IMR-90 (cell line): ENCODE data around the gene TLDC2. TPM values are rescaled to one million over a fixed set of nuclear protein-coding genes. Genes with fewer than 3 reads are reported as not detected.

Source experiments
- ATAC-seq: fragments of 200-7000 bp; cut with Tn5 transposase; 2 replicates; pipeline ENCODE4 v1.9.1; 2020; ENCODE audit warnings: low read depth, mild to moderate bottlenecking, moderate library complexity
- BruUV-seq: library from RNA; stranded (reverse); fragments of 400-500 nt; replicated peaks from 2 replicates; lab custom pipeline; 2021; lab: Mats Ljungman, UMichigan
- CTCF ChIA-PET: fragments of 300-600 bp; formaldehyde crosslinking; extraction: SDS; loops from one replicate; lab custom pipeline; 2021; ENCODE audit warnings: antibody characterized with exemption; lab: Yijun Ruan, JAX
- POLR2A ChIA-PET: fragments of 300-600 bp; sonication (Branson Sonifier 250); formaldehyde crosslinking; loops from one replicate; lab custom pipeline; 2022; ENCODE audit warnings: antibody characterized with exemption; ENCODE audit not compliant: unreplicated experiment; lab: Charles Lee
- DNase-seq: peaks from one replicate; pipeline ENCODE4 v3.0.0; 2013
- H2AFZ ChIP-seq: replicated peaks from 2 replicates; pipeline ENCODE3; 2013; ENCODE audit warnings: low read length, mild to moderate bottlenecking; ENCODE audit not compliant: poor library complexity
- H2AK5ac ChIP-seq: 2 replicates; pipeline ENCODE4 v1.6.1; 2013; ENCODE audit warnings: low read depth, low read length, inconsistent platforms
- H2AK9ac ChIP-seq: replicated peaks from 2 replicates; pipeline ENCODE3; 2013; ENCODE audit warnings: mild to moderate bottlenecking, low read depth, low read length, moderate library complexity; ENCODE audit not compliant: poor library complexity
- H2BK120ac ChIP-seq: 2 replicates; pipeline ENCODE4 v1.6.1; 2013; ENCODE audit warnings: low read depth, low read length, inconsistent platforms
- H2BK15ac ChIP-seq: 3 replicates; pipeline ENCODE4 v1.6.1; 2013; ENCODE audit warnings: low read depth, low read length, inconsistent platforms
- H2BK20ac ChIP-seq: 2 replicates; pipeline ENCODE4 v1.6.1; 2013; ENCODE audit warnings: low read depth, mild to moderate bottlenecking, inconsistent platforms, low read length, moderate library complexity
- H2BK5ac ChIP-seq: 2 replicates; pipeline ENCODE4 v1.6.1; 2013; ENCODE audit warnings: mild to moderate bottlenecking, low read depth, low read length, inconsistent platforms; ENCODE audit not compliant: poor library complexity, severe bottlenecking
- H3K14ac ChIP-seq: replicated peaks from 2 replicates; pipeline ENCODE4 v1.6.1; 2013; ENCODE audit warnings: low read depth, low read length, inconsistent platforms
- H3K18ac ChIP-seq: 2 replicates; pipeline ENCODE4 v1.6.1; 2013; ENCODE audit warnings: low read depth, low read length, control low read depth
- H3K23ac ChIP-seq: 2 replicates; pipeline ENCODE4 v1.6.1; 2013; ENCODE audit warnings: low read depth, low read length, inconsistent platforms
- H3K27ac ChIP-seq: 2 replicates; pipeline ENCODE4 v1.5.1; 2013; ENCODE audit warnings: mild to moderate bottlenecking, control low read depth, low read length; ENCODE audit not compliant: insufficient read depth
- H3K27me3 ChIP-seq: 2 replicates; pipeline ENCODE4 v1.6.1; 2013; ENCODE audit warnings: low read length; ENCODE audit not compliant: control insufficient read depth, insufficient read depth
- H3K36me3 ChIP-seq: 2 replicates; pipeline ENCODE4 v1.6.1; 2013; ENCODE audit warnings: low read length, mixed read lengths; ENCODE audit not compliant: control insufficient read depth, insufficient read depth
- H3K4ac ChIP-seq: 2 replicates; pipeline ENCODE4 v1.6.1; 2013; ENCODE audit warnings: low read depth, low read length, inconsistent platforms
- H3K4me1 ChIP-seq: 2 replicates; pipeline ENCODE4 v1.6.1; 2013; ENCODE audit warnings: low read length, mixed read lengths; ENCODE audit not compliant: control insufficient read depth, insufficient read depth
- H3K4me2 ChIP-seq: 2 replicates; pipeline ENCODE4 v1.6.1; 2013; ENCODE audit warnings: low read depth, mild to moderate bottlenecking, control low read depth, low read length, moderate library complexity
- H3K4me3 ChIP-seq: 2 replicates; pipeline ENCODE4 v1.5.1; 2013; ENCODE audit warnings: low read depth, mild to moderate bottlenecking, control low read depth, low read length, moderate library complexity; ENCODE audit not compliant: insufficient read depth
- H3K56ac ChIP-seq: 2 replicates; pipeline ENCODE4 v1.6.1; 2013; ENCODE audit warnings: low read length, inconsistent platforms; ENCODE audit not compliant: insufficient read depth; ENCODE audit errors: extremely low read depth
- H3K79me1 ChIP-seq, 2 experiments: 2 replicates each; pipeline ENCODE4 v1.6.1; 2013; ENCODE audit warnings: low read length in 2 of 2, inconsistent platforms in 1 of 2, low read depth in 1 of 2
- H3K9ac ChIP-seq: 2 replicates; pipeline ENCODE4 v1.6.1; 2013; ENCODE audit warnings: low read depth, low read length, control low read depth
- H3K9me1 ChIP-seq: 2 replicates; pipeline ENCODE4 v1.6.1; 2013; ENCODE audit warnings: low read length, inconsistent platforms; ENCODE audit not compliant: insufficient read depth
- H3K9me3 ChIP-seq: 2 replicates; pipeline ENCODE4 v1.6.1; 2013; ENCODE audit warnings: low read length; ENCODE audit not compliant: control insufficient read depth, insufficient read depth
- H4K20me1 ChIP-seq: 2 replicates; pipeline ENCODE4 v1.6.1; 2013; ENCODE audit warnings: low read length, inconsistent platforms; ENCODE audit not compliant: insufficient read depth
- H4K5ac ChIP-seq: 2 replicates; pipeline ENCODE4 v1.6.1; 2013; ENCODE audit warnings: mild to moderate bottlenecking, low read depth, low read length, control low read depth
- H4K8ac ChIP-seq, 2 experiments: 2 replicates each; pipeline ENCODE4 v1.6.1; 2013; ENCODE audit warnings: low read depth in 2 of 2, low read length in 2 of 2, control low read depth in 1 of 2, inconsistent platforms in 1 of 2
- H4K91ac ChIP-seq: 2 replicates; pipeline ENCODE4 v1.6.1; 2013; ENCODE audit warnings: low read depth, low read length, inconsistent platforms; ENCODE audit not compliant: insufficient read depth
- BHLHE40 ChIP-seq: fragments of 150-350 bp; IDR thresholded peaks from 2 replicates; pipeline ENCODE4 v1.6.1; 2016; ENCODE audit warnings: mild to moderate bottlenecking, low read depth, low read length
- CEBPB ChIP-seq: IDR thresholded peaks from 2 replicates; pipeline ENCODE4 v1.6.1; 2012; ENCODE audit warnings: low read depth, low read length, improper control_type of control experiment
- CHD1 ChIP-seq: IDR thresholded peaks from 2 replicates; pipeline ENCODE4 v1.6.1; 2012; ENCODE audit warnings: low read depth, low read length, improper control_type of control experiment
- ELK1 ChIP-seq: fragments of 150-350 bp; IDR thresholded peaks from 2 replicates; pipeline ENCODE4 v1.6.1; 2016; ENCODE audit warnings: low read depth, mild to moderate bottlenecking, low read length, moderate library complexity, borderline replicate concordance
- FOS ChIP-seq: fragments of 150-350 bp; IDR thresholded peaks from 2 replicates; pipeline ENCODE4 v1.6.1; 2016; ENCODE audit warnings: low read depth, low read length
- MAFK ChIP-seq: IDR thresholded peaks from 2 replicates; pipeline ENCODE4 v1.6.1; 2012; ENCODE audit warnings: low read depth, low read length, improper control_type of control experiment
- MAZ ChIP-seq: IDR thresholded peaks from 2 replicates; pipeline ENCODE4 v1.6.1; 2012; ENCODE audit warnings: low read depth, mild to moderate bottlenecking, low read length, improper control_type of control experiment, moderate library complexity, borderline replicate concordance
- MXI1 ChIP-seq: IDR thresholded peaks from 2 replicates; pipeline ENCODE4 v1.6.1; 2012; ENCODE audit warnings: low read depth, mild to moderate bottlenecking, low read length, moderate library complexity, borderline replicate concordance
- NFE2L2 ChIP-seq: fragments of 150-350 bp; IDR thresholded peaks from 2 replicates; pipeline ENCODE4 v1.6.1; 2016; ENCODE audit warnings: low read depth, mild to moderate bottlenecking, low read length
- POLR2A ChIP-seq: IDR thresholded peaks from 2 replicates; pipeline ENCODE4 v1.6.1; 2012; ENCODE audit warnings: mild to moderate bottlenecking, low read depth, low read length
- RAD21 ChIP-seq: IDR thresholded peaks from 2 replicates; pipeline ENCODE4 v1.6.1; 2012; ENCODE audit warnings: low read length, improper control_type of control experiment
- RCOR1 ChIP-seq: IDR thresholded peaks from 2 replicates; pipeline ENCODE4 v1.6.1; 2012; ENCODE audit warnings: mild to moderate bottlenecking, low read length, improper control_type of control experiment; ENCODE audit not compliant: insufficient replicate concordance
- RFX5 ChIP-seq: IDR thresholded peaks from 2 replicates; pipeline ENCODE4 v1.8.0; 2012; ENCODE audit warnings: low read depth, mild to moderate bottlenecking, low read length, moderate library complexity
- SMC3 ChIP-seq: fragments of 150-350 bp; IDR thresholded peaks from 2 replicates; pipeline ENCODE4 v1.6.1; 2016; ENCODE audit warnings: low read depth, mild to moderate bottlenecking, antibody characterized with exemption, low read length, moderate library complexity
- WGBS, 2 experiments: methylation state at CpG; one replicate each; pipeline versions ENCODE4 v1.1.5 to v1.1.7; 2013; ENCODE audit warnings: missing lambda C conversion rate in 2 of 2; ENCODE audit not compliant: insufficient read length in 1 of 2; ENCODE audit errors: extremely low coverage in 2 of 2; 5-methylcytosine and 5-hydroxymethylcytosine counted together
- dilution Hi-C: fragments of 300-500 bp; cut with HindIII; formaldehyde crosslinking; loops from one replicate; pipeline ENCODE4 v1.14.3; 2018; ENCODE audit warnings: low sequenced_read_pairs; ENCODE audit not compliant: unreplicated experiment
- in situ Hi-C: fragments of 300-500 bp; cut with MboI; formaldehyde crosslinking; loops from 3 replicates; pipeline ENCODE4 v1.14.3; 2019; ENCODE audit warnings: low sequenced_read_pairs, inconsistent platforms, mixed read lengths
- intact Hi-C: fragments of 100-400 bp; cut with micrococcal nuclease; formaldehyde crosslinking; loops from 2 replicates; pipeline ENCODE4 v1.10.0; 2022
- polyA plus RNA-seq, 3 experiments: library from polyadenylated mRNA; depleted of rRNA; stranded (reverse); fragments of >200 nt; gene quantifications; 2 replicates each; pipeline ENCODE4 v1.2.3, GENCODE V29; 2012; ENCODE audit warnings: low replicate concordance in 1 of 3
- total RNA-seq: library from RNA; depleted of rRNA; stranded (reverse); fragments of >200 nt; gene quantifications from 2 replicates; pipeline ENCODE4 v1.2.3, GENCODE V29; 2012
- TF ChIP-seq, protein P1 (sequence below): fragments of 150-350 bp; IDR thresholded peaks from 2 replicates; pipeline ENCODE4 v1.6.1; 2017; ENCODE audit warnings: mild to moderate bottlenecking, antibody characterized with exemption, low read length, low read depth

The TLDC2 gene
- total and polyA plus RNA-seq, 2 of the 4 experiments (the other 2 are of a cell fraction) = 0.18 to 0.19 TPM

GRCh38 chr20:36856691-36857635 lies 19.0 kb upstream of the TLDC2 start (continued):
- no peak for TF ChIP-seq RCOR1
- no peak for TF ChIP-seq MXI1
- TF ChIP-seq CEBPB = no peak

DNA sequence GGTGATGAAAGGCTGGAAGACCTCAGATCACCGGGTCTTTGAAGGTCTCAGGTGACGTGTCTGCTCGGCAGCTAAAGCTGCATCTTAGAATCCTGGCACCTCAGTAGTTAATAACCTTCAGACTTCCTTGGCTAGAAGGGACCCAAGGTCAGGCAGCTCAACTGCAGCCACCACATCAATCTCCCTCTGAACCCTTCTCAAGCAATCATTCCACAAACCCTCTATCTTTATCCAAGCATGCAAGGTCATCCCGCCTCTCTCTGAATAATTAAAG lies 16.7 kb upstream of the TLDC2 start:
- peak overlapping the region; percentile 80 for H2AK9ac ChIP-seq
- peak overlapping the region; percentile 43; the same call in 1 of the 3 replicates for H2BK15ac ChIP-seq
- H3K36me3 ChIP-seq = peaks cover 8% of the 10 kb centered on the region; the same call in 1 of the 2 replicates
- intact Hi-C loops = no loop called here
- H3K14ac ChIP-seq = peak overlapping the region; percentile 33; the same call in 1 of the 2 replicates
- no peak for DNase-seq
- H2BK120ac ChIP-seq = peak overlapping the region; percentile 36
- H3K4me1 ChIP-seq = peaks cover 58% of the 10 kb centered on the region
- H3K4ac ChIP-seq = peak overlapping the region; percentile 30; the same call in 1 of the 2 replicates
- H3K9me1 ChIP-seq = peaks cover 55% of the 10 kb centered on the region
- peaks cover 14 to 78% of the 10 kb centered on the region in 2 experiments; a peak in 3 of 4 replicates for H3K79me1 ChIP-seq
- no peaks in the 10 kb centered on the region for H3K9me3 ChIP-seq
- BruUV-seq = no TSS peak
- POLR2A ChIA-PET = no interaction called here
- no peak overlapping the region; the same call in 1 of the 2 replicates for H3K4me2 ChIP-seq
- H2AK5ac ChIP-seq = peak overlapping the region; percentile 89
- ATAC-seq = no peak
- no peak overlapping the region for H3K56ac ChIP-seq
- 66% methylated on average over 4 of the region's 4 CpGs; no CpG with 5 or more reads in 1 of the 2 experiments for WGBS, 2 experiments
- H3K23ac ChIP-seq = peak overlapping the region; percentile 83; the same call in 1 of the 2 replicates
- H2BK20ac ChIP-seq = peak overlapping the region; percentile 36; the same call in 1 of the 2 replicates
- dilution Hi-C loops = no loop called here
- H2AFZ ChIP-seq = no peak overlapping the region
- no peak overlapping the region for H3K4me3 ChIP-seq
- H4K8ac ChIP-seq = peak overlapping the region in 1 of 2 experiments; percentile 7; a peak in 1 of 4 replicates
- peaks cover 76% of the 10 kb centered on the region for H4K20me1 ChIP-seq
- H3K27ac ChIP-seq = no peak overlapping the region
- no peak overlapping the region for H3K18ac ChIP-seq
- CTCF ChIA-PET = no interaction called here
- no peak overlapping the region for H3K9ac ChIP-seq
- in situ Hi-C loops = no loop called here
- H2BK5ac ChIP-seq = no peak overlapping the region
- no peaks in the 10 kb centered on the region for H3K27me3 ChIP-seq
- 0 out of 2 replicates have a peak overlapping the region, but pooled peaks have one; percentile 13 for H4K91ac ChIP-seq
- H4K5ac ChIP-seq = no peak overlapping the region
- TF ChIP-seq FOS (no peak), POLR2A (no peak), RFX5 (no peak), MAZ (no peak), MAFK (no peak), CHD1 (no peak), CEBPB (no peak), MXI1 (no peak), ELK1 (no peak), NFE2L2 (no peak), RAD21 (no peak), BHLHE40 (no peak), RCOR1 (no peak), SMC3 (no peak)
- TF ChIP-seq, protein P1, sequence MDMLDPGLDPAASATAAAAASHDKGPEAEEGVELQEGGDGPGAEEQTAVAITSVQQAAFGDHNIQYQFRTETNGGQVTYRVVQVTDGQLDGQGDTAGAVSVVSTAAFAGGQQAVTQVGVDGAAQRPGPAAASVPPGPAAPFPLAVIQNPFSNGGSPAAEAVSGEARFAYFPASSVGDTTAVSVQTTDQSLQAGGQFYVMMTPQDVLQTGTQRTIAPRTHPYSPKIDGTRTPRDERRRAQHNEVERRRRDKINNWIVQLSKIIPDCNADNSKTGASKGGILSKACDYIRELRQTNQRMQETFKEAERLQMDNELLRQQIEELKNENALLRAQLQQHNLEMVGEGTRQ = no peak
